Measurements from ENCODE around the gene C2orf81.

Gene C2orf81

DNA sequence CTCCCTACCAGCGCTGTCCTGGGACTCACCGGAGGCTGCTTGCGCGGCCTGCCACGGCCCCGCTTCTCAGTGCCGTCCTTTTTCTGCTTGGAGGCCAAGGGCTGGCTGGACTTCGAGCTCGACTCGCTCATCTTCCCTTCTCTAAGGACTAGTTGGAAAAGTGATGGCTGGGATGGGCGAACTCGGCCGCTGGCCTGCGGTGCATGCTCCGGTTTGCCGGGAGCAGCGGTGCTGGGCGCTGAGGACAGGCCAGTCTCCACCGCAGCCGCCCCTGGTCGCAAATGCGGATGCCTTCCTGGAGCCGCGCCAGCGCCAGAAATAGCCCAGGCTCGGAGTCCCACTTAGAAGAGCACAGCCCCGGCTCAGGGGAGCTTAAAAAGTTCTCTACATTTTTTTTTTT is 3.1 kb downstream of the C2orf81 start:
- DNase-seq (ENCODE audit: low read depth), result no peak

DNA sequence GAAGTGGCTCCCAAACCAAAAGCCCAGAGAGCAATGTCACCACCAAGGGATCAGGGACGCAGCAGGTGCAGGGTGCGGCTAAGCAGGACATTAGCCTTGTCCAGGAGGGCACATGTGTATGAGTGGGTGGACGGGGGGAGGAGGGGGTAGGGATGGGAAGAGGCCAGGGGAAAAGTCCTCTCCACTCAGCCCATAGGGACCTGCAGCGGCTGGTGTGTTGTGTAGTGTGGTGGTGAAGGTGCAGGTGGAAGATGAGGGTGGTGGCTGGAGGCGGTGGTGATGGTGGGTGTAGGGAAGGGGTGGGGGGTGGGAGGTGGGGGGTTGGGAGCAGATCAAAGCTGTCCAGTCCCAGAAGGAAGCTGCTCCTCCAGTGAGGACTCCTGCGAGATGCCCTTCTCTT is 3.7 kb downstream of the C2orf81 start:
- H3K4me3 ChIP-seq (ENCODE audit: control insufficient read depth, low read depth, low read length), result no peak overlapping the region
- TF ChIP-seq, protein P1, sequence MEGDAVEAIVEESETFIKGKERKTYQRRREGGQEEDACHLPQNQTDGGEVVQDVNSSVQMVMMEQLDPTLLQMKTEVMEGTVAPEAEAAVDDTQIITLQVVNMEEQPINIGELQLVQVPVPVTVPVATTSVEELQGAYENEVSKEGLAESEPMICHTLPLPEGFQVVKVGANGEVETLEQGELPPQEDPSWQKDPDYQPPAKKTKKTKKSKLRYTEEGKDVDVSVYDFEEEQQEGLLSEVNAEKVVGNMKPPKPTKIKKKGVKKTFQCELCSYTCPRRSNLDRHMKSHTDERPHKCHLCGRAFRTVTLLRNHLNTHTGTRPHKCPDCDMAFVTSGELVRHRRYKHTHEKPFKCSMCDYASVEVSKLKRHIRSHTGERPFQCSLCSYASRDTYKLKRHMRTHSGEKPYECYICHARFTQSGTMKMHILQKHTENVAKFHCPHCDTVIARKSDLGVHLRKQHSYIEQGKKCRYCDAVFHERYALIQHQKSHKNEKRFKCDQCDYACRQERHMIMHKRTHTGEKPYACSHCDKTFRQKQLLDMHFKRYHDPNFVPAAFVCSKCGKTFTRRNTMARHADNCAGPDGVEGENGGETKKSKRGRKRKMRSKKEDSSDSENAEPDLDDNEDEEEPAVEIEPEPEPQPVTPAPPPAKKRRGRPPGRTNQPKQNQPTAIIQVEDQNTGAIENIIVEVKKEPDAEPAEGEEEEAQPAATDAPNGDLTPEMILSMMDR (IDR thresholded peaks at IDR 0.05; ENCODE audit: control insufficient read depth, insufficient read depth, low read depth, low read length, missing control alignments), result no peak
- no peak for DNase-seq (ENCODE audit: low read depth)

More for the DNA sequence above, 3.1 kb downstream of the C2orf81 start:
- no peak overlapping the region for H3K4me3 ChIP-seq (ENCODE audit: control insufficient read depth, low read depth, low read length)
- TF ChIP-seq, protein P1 (IDR thresholded peaks at IDR 0.05; ENCODE audit: control insufficient read depth, insufficient read depth, low read depth, low read length, missing control alignments), result no peak

DNA sequence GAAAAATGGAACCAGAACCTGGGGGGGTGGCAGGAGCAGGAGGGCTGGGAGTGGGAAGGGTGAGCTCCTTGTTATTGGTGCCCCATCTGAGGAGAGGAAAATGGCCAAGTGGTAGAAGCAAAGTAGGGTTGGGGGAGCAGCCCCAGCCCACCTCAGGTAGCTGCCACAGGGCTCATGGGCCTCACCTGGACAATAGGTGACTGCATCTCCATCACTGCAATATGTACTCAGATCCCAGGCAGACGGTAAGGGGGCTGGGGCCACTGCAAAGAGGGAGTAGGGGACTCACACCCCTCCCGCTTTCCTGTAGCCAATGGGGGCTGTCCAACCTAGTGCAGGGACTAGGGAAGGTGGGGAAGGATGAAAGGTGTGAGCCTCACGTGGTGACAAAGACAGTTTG is 4.2 kb downstream of the C2orf81 start:
- DNase-seq (ENCODE audit: low read depth), result no peak
- H3K4me3 ChIP-seq (ENCODE audit: control insufficient read depth, low read depth, low read length), result no peak overlapping the region
- TF ChIP-seq, protein P1 (IDR thresholded peaks at IDR 0.05; ENCODE audit: control insufficient read depth, insufficient read depth, low read depth, low read length, missing control alignments), result no peak

DNA sequence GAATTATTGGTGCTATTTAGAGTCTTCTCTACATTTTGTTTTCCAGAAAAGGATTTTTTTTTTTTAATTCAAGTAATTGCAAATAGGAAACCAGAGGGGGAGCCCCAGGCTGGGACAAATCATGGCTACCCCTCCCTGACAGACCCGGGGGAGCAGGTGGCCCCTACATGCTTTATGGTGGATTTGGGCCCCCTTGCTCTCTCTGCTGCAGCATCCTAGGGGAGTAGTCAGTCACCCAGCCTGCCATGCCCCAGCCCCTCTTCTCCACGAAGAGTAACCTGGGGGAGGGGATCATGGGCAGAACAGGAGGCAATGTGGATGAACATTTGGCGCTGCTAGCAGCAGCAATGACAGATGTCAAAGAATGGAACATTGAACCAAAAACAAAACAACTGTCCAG is 4.6 kb downstream of the C2orf81 start:
- no peak overlapping the region for H3K4me3 ChIP-seq (ENCODE audit: control insufficient read depth, low read depth, low read length)
- TF ChIP-seq, protein P1 (IDR thresholded peaks at IDR 0.05; ENCODE audit: control insufficient read depth, insufficient read depth, low read depth, low read length, missing control alignments), result no peak
- DNase-seq (ENCODE audit: low read depth), result no peak

DNA sequence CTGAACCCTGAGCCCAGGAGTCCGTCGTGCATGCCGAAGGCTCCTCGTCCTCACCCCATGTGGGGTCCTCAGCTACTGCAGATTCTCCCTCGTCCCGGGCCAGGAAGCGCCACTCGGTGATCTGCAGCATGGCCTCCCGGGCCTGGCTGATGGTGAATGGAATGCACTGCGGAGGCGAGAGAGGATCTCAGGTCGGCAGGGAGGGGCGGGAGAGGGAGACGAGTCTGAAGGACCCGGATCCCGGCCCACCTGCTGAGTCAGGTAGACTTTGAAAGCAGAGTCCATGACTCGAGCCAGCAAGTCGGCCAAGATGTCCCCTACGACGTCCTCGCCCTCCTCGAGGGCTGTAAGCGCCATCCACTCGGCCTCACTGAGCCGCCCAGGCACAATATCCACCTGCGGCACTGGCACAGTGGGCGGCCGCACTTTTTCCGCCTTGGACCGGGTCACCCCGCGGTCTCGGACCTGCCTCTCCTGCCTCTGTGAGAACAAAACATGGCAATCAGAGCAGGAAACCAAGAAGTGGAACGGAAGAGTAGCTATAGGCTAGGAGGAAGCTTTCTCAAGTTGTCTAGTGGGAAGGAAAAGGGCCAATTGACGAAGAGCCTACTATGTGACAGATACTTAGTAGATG is 5.5 kb downstream of the C2orf81 start:
- TF ChIP-seq, protein P1 (IDR thresholded peaks at IDR 0.05; ENCODE audit: control insufficient read depth, insufficient read depth, low read depth, low read length, missing control alignments), result no peak
- no peak for DNase-seq (ENCODE audit: low read depth)
- H3K4me3 ChIP-seq (ENCODE audit: control insufficient read depth, low read depth, low read length), result peak overlapping the region; percentile 54

DNA sequence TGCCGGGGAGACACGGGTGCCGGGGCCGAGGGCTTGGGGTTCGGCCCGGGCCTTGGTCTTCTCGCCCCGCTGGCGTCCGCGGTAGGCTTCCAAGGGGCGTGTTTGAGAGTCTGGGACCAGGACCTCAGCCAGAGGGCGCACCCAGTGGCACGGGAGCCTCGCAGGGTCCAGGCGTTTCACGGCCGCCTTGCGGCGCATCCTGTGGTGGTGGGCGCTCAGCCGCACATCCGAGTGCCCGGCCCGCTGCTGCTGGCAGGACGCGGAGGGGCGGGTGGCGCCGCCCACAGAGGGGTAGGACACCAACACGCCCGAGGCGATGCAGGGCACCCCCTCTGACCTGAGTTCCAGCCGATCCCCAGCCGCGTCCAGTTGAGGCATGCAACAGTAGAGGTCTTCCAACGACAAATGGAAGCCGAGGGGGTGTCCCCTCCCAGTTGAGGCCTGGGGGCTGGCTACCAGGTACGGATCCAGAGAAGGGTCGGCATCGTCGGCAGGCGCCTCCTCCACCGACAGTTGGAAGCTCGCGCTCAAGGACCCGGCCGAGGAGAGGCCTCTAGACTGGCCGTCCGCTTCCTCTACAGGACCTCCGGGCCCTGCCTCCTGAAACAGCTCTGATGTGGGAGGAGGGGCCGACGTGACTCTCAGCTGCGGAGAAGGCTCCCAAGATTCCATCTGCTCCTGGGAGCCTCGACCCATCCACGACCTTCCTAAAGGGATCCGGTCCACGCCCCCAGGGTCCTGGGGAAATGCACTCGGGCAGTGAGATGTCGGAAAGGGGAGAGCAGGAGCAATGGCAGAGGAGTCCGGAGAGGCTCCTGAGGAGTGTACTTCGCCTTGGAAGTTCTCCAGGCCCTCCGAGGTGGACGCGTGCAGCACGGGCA is 6.3 kb downstream of the C2orf81 start:
- TF ChIP-seq, protein P1 (IDR thresholded peaks at IDR 0.05; ENCODE audit: control insufficient read depth, insufficient read depth, low read depth, low read length, missing control alignments), result peak; percentile 35

More for the DNA sequence above, 6.3 kb downstream of the C2orf81 start:
- DNase-seq (ENCODE audit: low read depth), result no peak
- peak overlapping the region; percentile 54 for H3K4me3 ChIP-seq (ENCODE audit: control insufficient read depth, low read depth, low read length)
